RCC 7860 (cell line): Measurements from ENCODE around the gene BLACAT1.
A peak's percentile ranks its signal among the peaks of the same experiment; 100 is the strongest.
"Not testable (repeated sequence)": the region's sequence is repeated elsewhere in the genome, so short reads cannot be mapped to it uniquely, and the experiment has no call there.

Experiments
- DNase-seq: peaks from one replicate; pipeline ENCODE4 v3.0.0-alpha.2; 2015; ENCODE audit warnings: low spot score
- FAIRE-seq: peaks from 2 replicates; lab custom pipeline; 2012; peaks lifted over from hg19 to GRCh38; lab: Jason Lieb, UNC

The BLACAT1 gene

DNA sequence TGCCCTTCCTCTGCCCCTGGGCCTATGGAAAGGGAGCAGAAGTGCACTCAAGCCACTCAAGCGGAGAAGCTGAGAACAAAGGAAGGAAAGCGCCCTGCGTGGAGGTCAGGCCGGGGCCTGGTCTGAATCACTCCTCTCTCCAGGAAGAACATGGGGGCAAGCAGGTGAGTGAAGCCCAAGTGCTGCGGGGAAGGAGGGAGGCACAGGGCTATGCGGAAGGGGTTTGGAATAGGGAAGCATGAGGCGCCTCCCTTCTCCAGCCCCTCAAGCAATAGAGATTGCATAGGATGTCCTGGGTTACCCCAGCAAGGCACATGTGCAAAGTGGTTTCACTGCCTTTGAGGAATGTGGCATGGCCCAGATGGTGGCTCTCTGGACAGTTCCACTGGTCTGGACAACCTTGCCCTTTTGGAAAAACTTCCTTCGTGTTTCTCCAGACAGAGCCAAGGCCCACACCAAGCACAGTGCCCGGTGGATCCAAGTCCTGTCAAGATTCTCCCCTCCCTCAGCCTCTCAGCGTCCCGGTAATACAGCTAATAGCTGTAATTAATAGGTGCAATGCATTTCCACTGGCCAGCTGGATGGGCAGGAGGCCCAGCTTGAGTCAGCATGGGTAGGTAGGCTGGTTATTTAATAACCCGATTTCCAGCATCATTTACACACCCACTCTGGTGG lies 13.7 kb downstream of the BLACAT1 start:
- peak; percentile 83 for FAIRE-seq
- DNase-seq = peak; percentile 50

DNA sequence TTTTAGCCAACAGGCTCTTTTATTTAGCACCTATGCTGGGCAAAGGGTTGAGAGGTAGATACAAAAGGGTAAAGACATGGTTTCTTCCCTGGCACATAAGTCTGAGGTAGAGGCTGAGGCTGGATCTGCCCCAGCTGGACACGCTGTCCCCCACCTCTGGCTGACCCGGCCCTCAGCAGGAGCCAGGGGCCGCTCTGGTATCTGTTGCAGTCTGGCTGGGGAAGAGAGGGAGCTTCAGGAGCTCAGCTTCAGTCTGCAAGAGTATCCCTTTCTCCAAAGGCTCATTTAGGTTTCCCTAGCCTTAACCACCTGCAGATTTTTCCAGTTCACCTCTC lies 14.2 kb downstream of the BLACAT1 start:
- DNase-seq (no peak), FAIRE-seq (no peak)

- DNase-seq = no peak
- no peak for FAIRE-seq
Measured at GRCh38 chr1:205441318-205441633, 14.6 kb downstream of the BLACAT1 start.

GRCh38 chr1:205440476-205441317 lies 15.1 kb downstream of the BLACAT1 start:
- DNase-seq (peak; percentile 66), FAIRE-seq (no peak)

- DNase-seq (no peak), FAIRE-seq (no peak)
Measured at GRCh38 chr1:205440121-205440475, 15.7 kb downstream of the BLACAT1 start.

DNA sequence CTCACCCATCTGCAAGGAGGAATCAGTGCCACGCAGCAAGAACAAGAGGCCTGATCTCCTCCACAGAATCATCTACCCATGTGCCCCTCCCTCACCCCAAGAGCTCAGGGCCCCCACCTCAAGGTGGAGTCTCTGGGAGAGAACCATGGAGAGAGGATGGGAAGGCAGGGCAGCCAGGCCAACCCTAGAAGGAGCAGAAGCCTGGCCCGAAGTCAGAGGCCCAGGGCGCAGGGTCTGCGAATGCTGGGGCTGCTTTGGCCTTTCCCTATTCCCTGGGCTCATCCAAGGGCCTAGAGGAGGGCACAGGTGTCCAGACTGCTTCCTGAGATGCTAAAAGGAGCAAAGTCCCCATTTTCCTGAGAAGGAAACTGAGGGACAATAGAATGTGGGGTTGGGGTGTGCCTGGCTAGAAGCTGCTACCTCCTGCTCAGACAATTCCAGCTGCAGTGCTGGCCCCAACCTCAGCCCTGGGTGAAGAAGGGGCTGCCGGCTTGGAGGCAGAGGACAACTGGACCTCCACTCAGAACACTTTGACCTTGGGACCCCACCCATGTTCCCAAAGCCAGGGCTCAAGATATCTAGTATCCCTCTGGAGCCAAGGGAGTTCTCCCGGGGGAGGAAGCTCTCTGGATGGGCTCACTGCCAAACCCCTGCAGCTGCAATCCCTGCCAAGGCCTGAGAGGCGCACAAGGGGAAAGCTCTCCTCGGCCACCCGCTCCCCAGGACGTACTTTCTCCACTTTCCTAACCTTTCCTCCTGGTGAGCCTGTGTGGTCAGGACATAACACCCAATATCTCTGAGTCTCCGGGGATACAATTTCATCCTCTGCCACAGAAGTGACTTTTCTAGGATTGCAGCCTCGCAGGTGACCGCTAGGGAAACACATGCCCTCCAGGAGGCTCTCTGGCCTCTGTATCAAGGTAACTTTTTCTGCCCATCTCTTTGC lies 17.4 kb downstream of the BLACAT1 start:
- DNase-seq = peak; percentile 13

GRCh38 chr1:205437570-205437969 lies 18.3 kb downstream of the BLACAT1 start:
- no peak for DNase-seq
- FAIRE-seq = no peak

More for the DNA sequence above, 17.4 kb downstream of the BLACAT1 start:
- no peak for FAIRE-seq

DNA sequence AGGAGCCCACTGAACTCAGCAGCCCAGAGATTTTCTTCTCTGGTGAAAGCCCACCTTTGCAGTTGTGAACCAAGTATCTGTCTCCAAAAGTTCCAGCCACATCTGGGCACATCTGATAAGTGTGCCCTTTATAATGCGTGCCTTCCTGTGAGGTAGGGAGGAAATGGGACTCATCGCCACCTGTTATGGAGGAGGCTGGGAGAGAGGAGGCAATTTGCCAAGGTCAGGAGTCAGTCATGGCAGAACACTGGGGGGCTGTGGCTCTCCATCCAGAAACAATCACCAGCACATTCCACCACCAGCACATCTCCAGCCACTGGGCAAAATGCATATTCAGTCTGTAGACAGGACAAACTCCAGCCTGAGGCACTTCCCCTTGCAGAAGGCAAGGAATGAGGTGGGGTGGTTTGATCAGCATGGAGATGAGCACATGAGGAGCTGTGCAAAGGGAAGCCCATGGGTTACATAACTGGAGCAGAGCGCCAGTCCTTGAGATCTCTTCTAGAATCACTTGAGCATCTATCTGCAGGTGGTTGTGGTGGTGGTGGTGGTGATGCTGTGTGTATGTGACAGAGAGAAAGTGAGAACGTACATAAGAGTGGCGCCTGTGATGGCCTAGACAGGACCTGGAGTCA lies 19.0 kb downstream of the BLACAT1 start:
- DNase-seq = no peak
- FAIRE-seq = no peak

GRCh38 chr1:205435578-205436573 lies 20.0 kb downstream of the BLACAT1 start:
- FAIRE-seq = no peak

GRCh38 chr1:205434738-205435137 lies 21.1 kb downstream of the BLACAT1 start:
- FAIRE-seq (no peak), DNase-seq (no peak)

More at GRCh38 chr1:205435578-205436573, 20.0 kb downstream of the BLACAT1 start:
- DNase-seq = no peak

- not testable (repeated sequence) for DNase-seq, FAIRE-seq
Measured at GRCh38 chr1:205432692-205433091, 23.2 kb downstream of the BLACAT1 start.

DNA sequence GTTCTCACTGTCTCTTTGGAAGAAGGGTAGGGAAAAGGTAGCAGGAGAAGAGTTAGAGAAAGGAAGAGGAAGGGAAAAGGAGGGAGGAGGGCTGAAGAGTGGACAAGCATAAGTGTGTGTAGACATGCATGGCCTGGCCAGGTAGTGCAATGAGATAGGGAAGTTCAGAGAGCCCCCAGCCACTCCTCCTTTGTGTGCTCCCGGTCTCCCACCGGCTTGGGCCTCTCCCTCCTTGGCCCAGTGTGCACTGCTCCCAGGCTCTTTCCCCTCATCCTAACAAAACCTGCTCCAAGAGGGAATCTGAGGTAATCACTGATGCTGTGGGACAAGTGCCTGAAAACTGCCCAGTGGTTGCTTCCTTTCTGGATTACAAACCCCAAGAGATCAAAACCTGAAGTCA lies 23.7 kb downstream of the BLACAT1 start:
- FAIRE-seq = no peak
- DNase-seq = no peak

- no peak for FAIRE-seq
- no peak for DNase-seq
Measured at GRCh38 chr1:205430696-205431305, 25.0 kb downstream of the BLACAT1 start.

DNA sequence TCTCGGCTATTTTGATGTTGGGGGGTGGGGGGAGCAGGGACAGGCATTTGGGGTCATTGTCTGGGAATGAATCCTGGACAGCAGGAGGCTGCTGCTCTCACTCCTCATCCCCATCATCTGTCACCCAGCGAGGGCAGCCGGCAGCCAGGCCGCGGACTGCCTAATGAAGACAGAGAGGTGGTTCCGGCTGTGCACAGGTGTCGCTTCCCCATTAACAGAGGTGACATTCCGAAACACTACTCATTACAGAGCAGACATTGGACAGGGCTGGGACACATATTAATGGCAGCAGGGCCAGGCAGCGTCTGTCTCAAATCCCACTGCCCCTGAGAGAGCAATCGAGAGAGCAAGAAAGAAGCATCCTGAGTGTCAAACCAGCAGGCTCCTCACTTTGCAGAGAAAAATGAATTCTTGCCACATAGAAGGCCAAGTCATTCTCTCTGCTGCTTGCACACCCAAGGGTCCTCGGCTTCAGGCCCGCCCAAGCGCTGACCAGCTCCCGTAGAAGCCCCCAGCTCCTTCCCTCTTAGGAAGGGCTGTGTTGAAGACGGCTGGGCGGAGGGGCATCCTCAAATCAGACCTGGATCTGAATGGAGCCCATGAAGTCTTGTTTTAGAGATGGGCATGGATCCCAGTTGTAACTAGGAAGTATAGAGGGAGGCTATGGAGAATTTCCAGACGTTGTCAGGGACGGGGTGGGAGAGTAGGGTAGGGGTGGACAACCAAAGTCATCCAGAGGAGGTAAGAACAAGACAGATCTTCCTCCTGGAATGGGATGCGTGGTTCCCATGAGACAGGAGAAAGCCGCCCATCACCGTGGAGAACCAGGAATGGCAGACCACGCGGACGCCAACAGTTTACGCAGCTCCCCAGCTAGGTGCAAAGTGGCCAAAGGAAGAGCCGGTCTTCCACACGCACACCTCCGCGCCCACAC lies 25.8 kb downstream of the BLACAT1 start:
- no peak for DNase-seq
- FAIRE-seq = no peak

DNA sequence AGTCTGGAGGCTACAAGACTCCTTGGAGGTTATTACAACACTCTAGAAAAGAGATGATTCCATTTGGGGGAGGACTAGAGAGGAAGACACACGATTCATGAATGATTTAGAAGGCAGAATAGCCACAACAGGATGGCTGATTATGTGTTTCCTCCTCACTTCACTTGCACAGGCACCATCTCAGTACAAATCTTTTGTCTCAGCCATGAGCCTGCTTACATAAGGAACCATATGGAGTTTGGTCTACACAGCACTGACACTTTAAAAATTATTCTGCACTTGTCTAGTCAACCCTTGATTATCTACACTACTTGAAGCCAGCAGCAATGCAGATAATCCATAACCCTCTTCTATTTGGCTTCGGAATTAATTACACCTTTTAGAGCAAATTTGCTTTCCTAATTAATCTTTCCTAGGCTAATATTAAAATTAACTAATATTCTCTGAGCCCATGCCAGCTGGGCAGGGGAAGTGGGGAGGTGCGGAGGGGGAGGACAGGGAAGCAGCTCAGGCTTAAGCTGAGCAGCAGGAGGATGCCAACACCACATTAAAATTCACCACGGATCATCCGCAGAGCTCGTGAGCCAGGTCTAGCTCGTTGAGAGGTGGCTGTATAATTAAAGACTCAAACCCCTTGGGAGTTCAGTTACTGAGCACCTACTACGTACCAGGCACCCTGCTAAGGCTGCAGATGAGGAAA lies 30.8 kb downstream of the BLACAT1 start:
- no peak for FAIRE-seq
- DNase-seq = no peak

DNA sequence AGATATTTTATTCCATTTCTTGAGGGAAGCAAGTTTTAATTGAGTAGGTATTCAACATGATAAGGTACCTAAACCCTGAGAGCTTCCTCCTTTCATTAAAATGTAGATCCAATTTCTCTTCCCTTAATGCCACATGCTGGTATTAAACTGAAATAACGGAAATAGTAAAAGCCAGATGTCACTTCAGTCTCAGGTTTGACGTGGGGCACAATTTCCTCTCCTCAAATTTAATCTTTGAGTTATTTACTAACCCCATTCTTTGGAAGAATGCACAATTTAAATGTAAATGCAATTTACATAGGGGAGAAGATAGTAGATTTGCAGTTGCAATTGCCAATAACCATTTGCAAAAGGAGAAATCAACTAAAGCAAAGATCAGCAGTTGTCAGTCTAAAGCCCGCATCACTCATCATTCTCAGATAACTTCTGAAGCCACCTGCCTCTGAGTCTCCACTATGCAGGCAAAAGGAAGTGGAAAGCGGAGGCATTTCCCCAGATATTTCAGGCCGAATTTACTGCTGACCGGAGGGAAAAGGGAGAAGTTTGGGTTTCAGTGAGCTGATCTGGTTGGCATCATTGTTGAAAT lies 31.9 kb downstream of the BLACAT1 start:
- FAIRE-seq = no peak
- DNase-seq = no peak

DNA sequence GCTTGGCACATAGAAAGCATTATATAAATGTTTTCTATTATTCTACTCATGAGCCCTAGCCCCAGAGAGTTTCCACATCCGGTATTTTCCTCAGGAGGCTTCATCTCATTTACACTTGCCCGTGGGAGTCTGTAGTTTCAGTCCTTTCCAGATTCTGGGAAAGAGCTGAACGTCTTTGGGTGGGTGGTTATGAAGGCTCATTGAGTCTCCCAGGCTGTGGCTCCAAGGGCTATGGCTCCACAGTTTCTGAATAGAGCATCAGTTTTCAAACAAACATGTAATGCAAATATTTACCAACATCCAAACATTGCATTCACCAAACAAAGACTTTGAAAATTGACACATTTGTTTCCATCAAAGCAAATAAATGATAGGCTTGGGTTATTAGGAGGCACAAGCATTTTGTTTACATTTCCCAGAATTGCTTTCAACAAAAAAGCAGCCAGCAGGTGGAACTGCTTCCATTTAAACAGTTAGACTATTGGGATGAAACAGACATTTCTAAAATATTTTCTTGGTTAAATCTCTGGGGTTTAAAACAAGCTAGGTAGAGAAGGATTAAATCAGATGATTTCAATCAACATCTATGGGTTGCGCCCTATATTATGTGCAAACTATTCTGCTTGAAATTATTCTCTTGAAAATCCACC lies 32.7 kb downstream of the BLACAT1 start:
- no peak for FAIRE-seq
- DNase-seq = no peak
